Stomach (tissue), 9 donors: ENCODE measurements around the gene UST. TPM values are rescaled to one million over a fixed set of nuclear protein-coding genes. Genes with fewer than 3 reads are reported as not detected.

Experiments
- DNase-seq, 2 donors: peaks; one replicate each; pipeline versions ENCODE4 v3.0.0 to v3.0.0-alpha.2; 2013 to 2019
- H3K27ac ChIP-seq, 5 donors: fragments of 200-600 bp in 4 of 5; sonication (generic) in 4 of 5; one replicate each; pipeline ENCODE4 v1.5.1; 2013 to 2019; ENCODE audit warnings: mild to moderate bottlenecking in 1 of 5, moderate library complexity in 1 of 5
- H3K27me3 ChIP-seq, 3 donors: fragments of 200-600 bp; sonication (generic); one replicate each; pipeline ENCODE4 v1.5.1; 2017 to 2019; ENCODE audit warnings: mixed run types in 1 of 3
- H3K36me3 ChIP-seq, 4 donors: fragments of 200-600 bp; sonication (generic); 1 replicate in 3 of 4; 2 replicates in 1 of 4; pipeline ENCODE4 v1.5.1; 2016 to 2019
- H3K4me1 ChIP-seq, 4 donors: fragments of 200-600 bp; sonication (generic); one replicate each; pipeline ENCODE4 v1.5.1; 2016 to 2019
- H3K4me3 ChIP-seq, 4 donors: fragments of 200-600 bp; sonication (generic) in 3 of 4; one replicate each; pipeline ENCODE4 v1.5.1; 2016 to 2019; ENCODE audit warnings: mild to moderate bottlenecking in 1 of 4
- H3K9me3 ChIP-seq, 4 donors: fragments of 200-600 bp; sonication (generic); one replicate each; pipeline ENCODE4 v1.5.1; 2016 to 2019
- EP300 ChIP-seq: sonication (generic); formaldehyde crosslinking; IDR thresholded peaks from one replicate; pipeline ENCODE4 v1.6.1; 2017; ENCODE audit warnings: antibody characterized with exemption
- POLR2A ChIP-seq, 4 donors: fragments of 450-650 bp; IDR thresholded peaks; one replicate each; pipeline ENCODE4 v1.6.1; 2016; ENCODE audit warnings: antibody characterized with exemption in 4 of 4, control low read depth in 2 of 4, mild to moderate bottlenecking in 1 of 4, moderate library complexity in 1 of 4
- POLR2AphosphoS5 ChIP-seq, 3 donors: sonication (generic); formaldehyde crosslinking; IDR thresholded peaks; one replicate each; pipeline ENCODE4 v1.6.1; 2016; ENCODE audit warnings: antibody characterized with exemption in 3 of 3
- WGBS, 5 donors: extraction: QIAGEN DNeasy Blood & Tissue Kit in 3 of 5; methylation state at CpG; one replicate each; pipeline versions ENCODE4 v1.1.5 to v1.1.7; 2013 to 2018; 5-methylcytosine and 5-hydroxymethylcytosine counted together
- intact Hi-C: fragments of 100-400 bp; cut with DNase I; formaldehyde crosslinking; loops from one replicate; pipeline ENCODE4 v1.15.1; 2023; ENCODE audit warnings: low total_unique reads
- polyA plus RNA-seq, 3 donors: library from polyadenylated mRNA; stranded (reverse); fragments of 200-250 nt; gene quantifications; one replicate each; pipeline ENCODE4 v1.2.3, GENCODE V29; 2013
- total RNA-seq, 5 donors: library from RNA; depleted of rRNA; stranded (reverse); fragments of >200 nt; gene quantifications; one replicate each; pipeline versions ENCODE4 v1.1.0 to v1.2.3, GENCODE V29; 2014 to 2016
- TF ChIP-seq, protein P1 (sequence below), 7 experiments: fragments of 450-650 bp in 4 of 7; fragments of 200-600 bp in 3 of 7; sonication (generic) in 3 of 7; IDR thresholded peaks; one replicate each; pipeline ENCODE4 v1.5.1; 2016 to 2019; ENCODE audit warnings: antibody characterized with exemption in 7 of 7, control low read depth in 2 of 7, mild to moderate bottlenecking in 1 of 7
- donor health status: healthy with polysubstance abuse.
- donor health status: Bipolar disorder and iron deficiency.
- donor health status: healthy.

UST gene
- total and polyA plus RNA-seq, 8 donors = 2.2 to 45.8 (median 8.9) TPM

DNA sequence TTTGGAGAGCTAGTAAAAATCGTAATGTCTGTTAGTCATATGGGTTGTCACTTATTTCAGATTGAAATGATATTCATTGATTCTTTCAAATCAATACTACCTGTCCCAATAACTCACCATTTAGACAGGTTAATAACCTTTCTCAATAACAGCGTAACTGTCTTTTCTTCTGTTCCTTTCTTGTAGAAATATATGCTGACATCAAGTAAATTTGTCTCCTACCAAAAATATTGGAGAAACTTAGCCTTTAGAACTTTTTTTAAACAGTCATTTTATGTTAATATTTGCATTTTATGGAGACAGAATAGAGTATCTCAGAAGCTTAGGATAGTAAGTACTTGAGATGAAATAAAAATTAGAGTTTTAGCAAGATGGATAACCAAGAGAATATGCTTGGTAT lies 278.2 kb downstream of the UST start:
- intact Hi-C loops = loop anchor here (5.0 kb wide), 1 partner anchor 492 kb away; no protein-coding TSS in a partner anchor
- no peak for DNase-seq
- Histone ChIP-seq H3K27ac (no peak overlapping the region), H3K4me3 (no peak overlapping the region), H3K9me3 (no peaks in the 10 kb centered on the region), H3K36me3 (peaks cover 0 to 23% (median 14%) of the 10 kb centered on the region in 4 donors), H3K27me3 (no peaks in the 10 kb centered on the region), H3K4me1 (peaks cover 0 to 9% (median 0%) of the 10 kb centered on the region in 4 donors)
- WGBS, 5 donors = 91 to 97% (median 95%) methylated on average over 2 of the region's 2 CpGs
- no peak for TF ChIP-seq EP300

DNA sequence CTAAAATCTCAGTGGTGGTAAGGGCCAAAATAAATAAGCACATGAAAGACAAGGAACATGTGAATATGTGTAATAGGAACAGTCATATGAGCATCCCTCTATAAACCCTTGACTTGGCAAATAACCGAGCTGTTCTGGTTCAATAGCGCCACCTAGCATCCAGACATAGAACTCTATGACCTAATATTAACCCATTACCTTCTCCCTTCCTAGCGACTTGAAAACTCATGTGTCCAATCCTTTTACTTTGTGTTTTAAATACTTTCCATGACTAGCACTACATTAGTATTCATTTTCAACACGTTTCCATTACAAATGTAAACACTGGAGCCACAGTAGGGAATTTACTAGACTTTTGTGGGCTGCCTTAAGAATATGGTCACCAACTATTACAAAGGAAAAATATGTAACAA lies 279.7 kb downstream of the UST start:
- intact Hi-C loops = loop anchor here (5.0 kb wide), 1 partner anchor 491 kb away; no protein-coding TSS in a partner anchor
- H3K4me1 ChIP-seq = peaks cover 0 to 9% (median under 1%) of the 10 kb centered on the region in 4 donors
- H3K9me3 ChIP-seq = no peaks in the 10 kb centered on the region
- no peak for TF ChIP-seq POLR2AphosphoS5 (IDR thresholded peaks at IDR 0.05)
- TF ChIP-seq, protein P1, sequence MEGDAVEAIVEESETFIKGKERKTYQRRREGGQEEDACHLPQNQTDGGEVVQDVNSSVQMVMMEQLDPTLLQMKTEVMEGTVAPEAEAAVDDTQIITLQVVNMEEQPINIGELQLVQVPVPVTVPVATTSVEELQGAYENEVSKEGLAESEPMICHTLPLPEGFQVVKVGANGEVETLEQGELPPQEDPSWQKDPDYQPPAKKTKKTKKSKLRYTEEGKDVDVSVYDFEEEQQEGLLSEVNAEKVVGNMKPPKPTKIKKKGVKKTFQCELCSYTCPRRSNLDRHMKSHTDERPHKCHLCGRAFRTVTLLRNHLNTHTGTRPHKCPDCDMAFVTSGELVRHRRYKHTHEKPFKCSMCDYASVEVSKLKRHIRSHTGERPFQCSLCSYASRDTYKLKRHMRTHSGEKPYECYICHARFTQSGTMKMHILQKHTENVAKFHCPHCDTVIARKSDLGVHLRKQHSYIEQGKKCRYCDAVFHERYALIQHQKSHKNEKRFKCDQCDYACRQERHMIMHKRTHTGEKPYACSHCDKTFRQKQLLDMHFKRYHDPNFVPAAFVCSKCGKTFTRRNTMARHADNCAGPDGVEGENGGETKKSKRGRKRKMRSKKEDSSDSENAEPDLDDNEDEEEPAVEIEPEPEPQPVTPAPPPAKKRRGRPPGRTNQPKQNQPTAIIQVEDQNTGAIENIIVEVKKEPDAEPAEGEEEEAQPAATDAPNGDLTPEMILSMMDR (IDR thresholded peaks at IDR 0.05) = peak in 2 of 7 experiments; percentile 12 to 19
- peak in 1 of 2 donors; percentile 63 for DNase-seq
- H3K27me3 ChIP-seq = no peaks in the 10 kb centered on the region
- WGBS, 5 donors = 50 to 65% (median 60%) methylated on average over 4 of the region's 4 CpGs
- H3K36me3 ChIP-seq = peaks cover 0 to 17% (median 9%) of the 10 kb centered on the region in 4 donors
- H3K4me3 ChIP-seq = no peak overlapping the region
- no peak overlapping the region for H3K27ac ChIP-seq

DNA sequence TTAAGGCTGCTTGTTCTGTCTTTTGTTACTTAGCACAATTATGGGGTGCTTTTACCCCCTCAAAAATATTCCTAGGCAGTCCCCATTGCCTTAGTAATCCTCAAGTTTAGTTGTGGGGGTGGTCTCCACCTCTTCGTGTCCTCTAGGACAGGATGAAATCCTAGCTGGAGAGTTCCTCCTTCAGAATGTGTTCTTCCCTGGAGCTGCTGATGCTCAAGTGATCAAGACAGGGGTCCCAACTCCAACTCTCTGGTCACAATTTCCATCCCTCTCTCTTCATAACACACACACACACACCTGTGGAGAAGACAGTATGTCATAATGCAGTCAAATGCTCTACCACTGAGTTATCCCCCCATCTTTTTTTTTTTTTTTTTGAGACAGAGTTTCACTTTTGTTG lies 280.7 kb downstream of the UST start:
- Histone ChIP-seq H3K27ac (no peak overlapping the region), H3K9me3 (no peaks in the 10 kb centered on the region), H3K36me3 (peaks cover 0 to 8% (median 3%) of the 10 kb centered on the region in 4 donors), H3K27me3 (no peaks in the 10 kb centered on the region), H3K4me3 (no peak overlapping the region), H3K4me1 (peaks cover 0 to 17% (median 5%) of the 10 kb centered on the region in 4 donors)
- TF ChIP-seq EP300 (no peak), POLR2A (IDR thresholded peaks at IDR 0.05) (no peak)
- 93 to 100% (median 95%) methylated on average over 1 of the region's 1 CpG for WGBS, 5 donors
- no peak for DNase-seq
- intact Hi-C loops = loop anchor here (5.0 kb wide), 1 partner anchor 490 kb away; no protein-coding TSS in a partner anchor

DNA sequence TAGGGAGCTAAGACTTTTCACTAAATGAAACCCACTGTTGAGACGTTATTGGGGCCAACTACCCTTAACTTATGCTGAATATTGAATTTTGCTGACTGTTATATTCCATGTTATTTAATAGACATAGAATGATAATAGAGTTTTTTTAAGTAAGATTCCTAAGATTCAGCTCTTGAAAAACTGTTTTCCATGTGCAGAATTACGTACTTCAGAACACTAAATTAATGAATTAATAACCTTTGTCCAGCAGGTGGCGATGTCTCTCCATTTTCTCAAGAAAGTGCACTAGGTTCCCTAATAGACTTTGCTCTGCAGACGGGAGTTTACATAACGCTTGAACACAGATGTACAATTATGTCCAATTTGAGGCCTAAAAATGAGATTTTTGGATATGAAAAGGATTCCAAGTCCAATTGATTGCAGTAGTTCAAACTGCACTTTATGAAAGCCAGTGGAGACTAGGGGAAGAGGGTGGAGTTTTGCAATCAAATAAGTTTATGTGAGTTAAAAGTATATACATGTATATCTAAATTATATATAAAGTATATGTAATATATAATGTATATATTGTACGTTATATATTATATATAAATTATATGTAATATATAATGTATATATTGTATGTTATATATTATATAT lies 282.1 kb downstream of the UST start:
- peak; percentile 58 to 95 for DNase-seq
- intact Hi-C loops = loop anchor here (5.0 kb wide), 1 partner anchor 488 kb away; no protein-coding TSS in a partner anchor
- no peak overlapping the region for H3K4me3 ChIP-seq

DNA sequence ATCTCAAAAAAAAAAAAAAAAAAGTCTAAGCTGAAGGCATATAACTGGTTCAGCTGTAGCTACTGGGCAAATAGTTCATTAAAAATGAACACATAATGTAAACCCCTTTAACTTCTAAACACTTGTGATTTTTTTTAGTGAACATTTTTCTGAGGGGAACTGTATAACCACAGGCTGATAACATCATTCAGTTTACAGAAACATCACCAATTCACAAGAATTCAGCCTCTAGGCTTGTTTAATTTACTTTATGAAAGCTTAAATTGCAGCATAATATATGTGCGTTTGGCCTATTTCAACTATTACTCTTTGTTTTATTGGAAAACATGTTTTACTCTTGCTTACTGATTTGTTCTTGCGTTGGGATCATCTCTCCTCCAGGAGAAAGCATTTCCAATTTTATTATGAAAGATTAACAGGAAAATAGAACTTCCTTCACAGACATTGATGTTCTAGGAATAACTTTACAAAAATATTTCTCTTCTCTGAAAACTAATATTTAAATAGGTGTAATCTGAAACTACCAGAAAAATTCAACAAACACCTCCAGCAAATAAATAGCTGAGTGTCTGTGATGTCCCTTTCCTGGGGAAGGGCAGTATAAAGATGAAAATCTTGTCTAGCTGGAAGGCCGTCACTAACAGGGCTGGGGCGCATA lies 284.5 kb downstream of the UST start:
- Histone ChIP-seq H3K36me3 (no peaks in the 10 kb centered on the region), H3K9me3 (no peaks in the 10 kb centered on the region), H3K27me3 (no peaks in the 10 kb centered on the region), H3K4me1 (peaks cover 0 to 29% (median 10%) of the 10 kb centered on the region in 4 donors), H3K4me3 (no peak overlapping the region), H3K27ac (peak overlapping the region in 2 of 5 donors; percentile 56 to 65)
- WGBS, 5 donors = 78 to 87% (median 85%) methylated on average over 4 of the region's 4 CpGs
- TF ChIP-seq, protein P1 (IDR thresholded peaks at IDR 0.05) = no peak
- TF ChIP-seq EP300 (no peak), POLR2AphosphoS5 (IDR thresholded peaks at IDR 0.05) (no peak), POLR2A (IDR thresholded peaks at IDR 0.05) (no peak)
- intact Hi-C loops = no loop called here
- DNase-seq = no peak

More for the DNA sequence above, 282.1 kb downstream of the UST start:
- Histone ChIP-seq H3K27me3 (no peaks in the 10 kb centered on the region), H3K36me3 (no peaks in the 10 kb centered on the region), H3K4me1 (peaks cover 0 to 29% (median 10%) of the 10 kb centered on the region in 4 donors), H3K27ac (no peak overlapping the region), H3K9me3 (no peaks in the 10 kb centered on the region)
- TF ChIP-seq EP300 (no peak), POLR2AphosphoS5 (IDR thresholded peaks at IDR 0.05) (peak in 1 of 3 donors; percentile 3), POLR2A (IDR thresholded peaks at IDR 0.05) (no peak)
- TF ChIP-seq, protein P1 (IDR thresholded peaks at IDR 0.05) = peak in 4 of 7 experiments; percentile 67 to 80 (median 70)
- 10 to 15% (median 13%) methylated on average over 6 of the region's 6 CpGs for WGBS, 5 donors
